Lung (tissue), 12 donors: ENCODE data around the gene PIK3AP1. TPM values are rescaled to one million over a fixed set of nuclear protein-coding genes. Genes with fewer than 3 reads are reported as not detected.
"Not testable (repeated sequence)": the region's sequence is repeated elsewhere in the genome, so short reads cannot be mapped to it uniquely, and the experiment has no call there.

Experiments used
- ATAC-seq: fragments of 200-7000 bp; cut with Tn5 transposase; one replicate; pipeline ENCODE4 v1.9.1; 2020; ENCODE audit warnings: moderate number of reproducible peaks; ENCODE audit not compliant: insufficient read depth, low FRiP score
- DNase-seq, 3 donors: peaks; one replicate each; pipeline ENCODE4 v3.0.0-alpha.2; 2013 to 2017
- H3K27ac ChIP-seq, 2 donors: one replicate each; pipeline ENCODE4 v1.5.1; 2013; ENCODE audit warnings: mild to moderate bottlenecking in 2 of 2, moderate library complexity in 2 of 2, control low read depth in 1 of 2, inconsistent platforms in 1 of 2, low read depth in 1 of 2, low read length in 1 of 2
- H3K27me3 ChIP-seq, 3 donors: one replicate each; pipeline ENCODE4 v1.5.1; 2013; ENCODE audit warnings: low read length in 2 of 3; ENCODE audit not compliant: control insufficient read depth in 3 of 3, insufficient read depth in 3 of 3
- H3K36me3 ChIP-seq, 4 donors: one replicate each; pipeline ENCODE4 v1.5.1; 2013; ENCODE audit warnings: low read length in 4 of 4, mild to moderate bottlenecking in 1 of 4, moderate library complexity in 1 of 4; ENCODE audit not compliant: control insufficient read depth in 4 of 4, insufficient read depth in 4 of 4
- H3K4me1 ChIP-seq, 5 donors: one replicate each; pipeline ENCODE4 v1.5.1; 2013; ENCODE audit warnings: low read length in 5 of 5, mild to moderate bottlenecking in 2 of 5, moderate library complexity in 1 of 5; ENCODE audit not compliant: control insufficient read depth in 5 of 5, insufficient read depth in 5 of 5
- H3K4me3 ChIP-seq: one replicate; pipeline ENCODE4 v1.5.1; 2013; ENCODE audit warnings: mild to moderate bottlenecking, control low read depth, moderate library complexity
- H3K9ac ChIP-seq, 2 donors: one replicate each; pipeline ENCODE4 v1.5.1; 2013; ENCODE audit warnings: low read length in 2 of 2, control low read depth in 1 of 2; ENCODE audit not compliant: insufficient read depth in 1 of 2
- H3K9me3 ChIP-seq, 4 donors: one replicate each; pipeline ENCODE4 v1.5.1; 2013; ENCODE audit warnings: low read length in 3 of 4, mild to moderate bottlenecking in 1 of 4, moderate library complexity in 1 of 4; ENCODE audit not compliant: control insufficient read depth in 4 of 4, insufficient read depth in 3 of 4
- CTCF ChIP-seq: IDR thresholded peaks from 2 replicates; pipeline ENCODE4 v1.5.1; 2012; ENCODE audit warnings: mild to moderate bottlenecking; ENCODE audit errors: control extremely low read depth, extremely low read depth
- WGBS, 2 donors: extraction: QIAGEN DNeasy Blood & Tissue Kit; methylation state at CpG; one replicate each; pipeline ENCODE4 v1.1.7; 2013; 5-methylcytosine and 5-hydroxymethylcytosine counted together
- polyA plus RNA-seq, 2 donors: library from polyadenylated mRNA; stranded (reverse); fragments of 200-250 nt; gene quantifications; one replicate each; pipeline ENCODE4 v1.2.1, GENCODE V29; 2013
- total RNA-seq, 2 donors: library from RNA; depleted of rRNA in 1 of 2; stranded (reverse); fragments of >200 nt in 1 of 2; gene quantifications; one replicate each; pipeline ENCODE4 v1.2.1, GENCODE V29; 2014 to 2021
- donor health status: control.
- donor health status: control.
- donor health status: Bipolar disorder and iron deficiency.
- donor health status: healthy.
- donor health status: DM: yes; HTN: yes; CAD: no.

The PIK3AP1 gene
- total and polyA plus RNA-seq, 4 donors = 7.3 to 120 (median 30.4) TPM

DNA sequence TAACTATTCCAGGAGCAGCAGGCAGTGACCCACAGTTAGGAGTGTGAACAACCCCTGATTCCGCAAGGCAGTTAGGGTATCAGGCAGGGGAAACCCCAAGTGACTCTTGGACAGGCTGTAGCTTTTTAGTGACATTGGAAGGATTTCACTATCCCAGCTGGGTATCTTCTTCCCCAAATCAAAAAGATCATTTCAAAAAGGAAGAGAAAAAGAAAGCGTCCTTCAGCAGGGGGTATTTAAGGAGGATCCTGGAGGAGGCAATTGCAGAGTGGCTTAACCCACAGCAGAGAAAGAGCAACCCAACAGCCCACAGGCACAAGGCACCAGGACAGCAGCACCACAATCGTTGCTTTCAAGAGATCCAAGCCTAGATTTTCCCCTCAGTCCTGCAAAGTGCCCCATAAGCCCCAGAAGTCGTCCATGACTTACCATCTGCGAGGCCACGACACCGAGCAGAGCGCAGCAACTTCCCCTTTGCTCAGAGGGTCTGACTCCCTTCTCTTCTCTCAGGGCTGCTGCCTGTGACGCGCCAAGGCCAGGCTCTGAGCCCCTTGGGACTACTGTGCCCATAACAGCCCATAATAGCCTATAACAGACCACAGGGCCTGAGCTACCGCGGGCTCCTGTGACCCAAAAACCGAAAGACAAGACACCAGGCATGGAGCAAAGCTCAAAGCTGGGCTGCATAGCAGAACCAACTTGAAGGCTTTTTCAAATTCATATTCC is 19.8 kb downstream of the PIK3AP1 start:
- no peaks in the 10 kb centered on the region for H3K36me3 ChIP-seq
- no peak for DNase-seq
- WGBS, 2 donors = 44 to 66% methylated on average over 13 of the region's 13 CpGs
- H3K27ac ChIP-seq = no peak overlapping the region
- no peaks in the 10 kb centered on the region for H3K9me3 ChIP-seq
- no peaks in the 10 kb centered on the region for H3K27me3 ChIP-seq
- ATAC-seq = no peak
- no peak overlapping the region for H3K9ac ChIP-seq
- H3K4me1 ChIP-seq = no peaks in the 10 kb centered on the region
- no peak overlapping the region for H3K4me3 ChIP-seq
- TF ChIP-seq CTCF = no peak

DNA sequence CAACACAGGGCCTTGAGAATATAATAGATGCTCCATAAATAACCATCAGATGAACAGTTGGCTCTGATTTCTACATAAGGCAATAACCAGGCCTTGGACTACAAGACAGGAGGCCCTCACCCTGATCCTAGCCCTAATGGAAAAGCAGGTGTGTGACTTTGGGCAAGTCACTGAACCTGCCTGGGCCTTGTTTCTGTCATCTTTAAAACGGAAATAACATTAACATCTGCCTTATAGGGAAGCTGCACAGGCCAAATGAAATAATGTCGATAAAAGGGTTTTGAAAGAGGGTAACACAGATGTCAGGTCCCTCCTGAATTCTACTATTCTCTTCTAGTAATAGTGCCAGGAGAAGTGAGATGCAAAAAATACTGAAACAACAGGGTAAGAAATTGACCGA is 20.7 kb downstream of the PIK3AP1 start:
- Histone ChIP-seq H3K27ac (no peak overlapping the region), H3K27me3 (no peaks in the 10 kb centered on the region), H3K4me1 (no peaks in the 10 kb centered on the region), H3K9me3 (no peaks in the 10 kb centered on the region), H3K9ac (no peak overlapping the region), H3K4me3 (no peak overlapping the region), H3K36me3 (no peaks in the 10 kb centered on the region)
- DNase-seq (no peak), ATAC-seq (no peak)
- TF ChIP-seq CTCF = no peak
- WGBS, 2 donors = 68 to 85% methylated on average over 3 of the region's 3 CpGs

- WGBS, 2 donors = 91 to 93% methylated on average over 6 of the region's 6 CpGs
- not testable (repeated sequence) for DNase-seq, H3K27me3 ChIP-seq, H3K36me3 ChIP-seq, H3K4me1 ChIP-seq, H3K27ac ChIP-seq, H3K4me3 ChIP-seq, H3K9me3 ChIP-seq, H3K9ac ChIP-seq, ATAC-seq
Observed at GRCh38 chr10:96698305-96698704, 22.0 kb downstream of the PIK3AP1 start.

DNA sequence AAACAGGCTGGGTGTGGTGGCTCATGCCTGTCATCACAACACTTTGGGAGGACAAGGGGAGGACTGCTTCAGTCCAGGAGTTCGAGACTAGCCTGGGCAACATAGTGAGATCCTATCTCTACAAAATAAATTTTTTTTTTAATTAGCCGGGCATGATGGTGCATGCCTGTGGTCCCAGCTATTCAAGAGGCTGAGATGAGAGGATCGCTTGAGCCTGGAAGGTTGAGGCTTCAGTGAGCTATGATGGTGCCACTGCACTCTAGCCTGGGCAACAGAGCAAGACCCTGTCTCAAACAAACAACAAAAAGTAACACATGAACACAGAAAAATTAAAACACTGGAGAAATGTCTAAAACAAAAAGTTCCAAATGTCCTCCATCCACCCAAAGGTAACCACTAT is 22.9 kb downstream of the PIK3AP1 start:
- ATAC-seq = no peak
- Histone ChIP-seq H3K4me3 (no peak overlapping the region), H3K27ac (no peak overlapping the region), H3K36me3 (no peaks in the 10 kb centered on the region), H3K9me3 (no peaks in the 10 kb centered on the region), H3K9ac (no peak overlapping the region), H3K27me3 (no peaks in the 10 kb centered on the region), H3K4me1 (no peaks in the 10 kb centered on the region)
- no peak for TF ChIP-seq CTCF
- WGBS, 2 donors = 96 to 99% methylated on average over 3 of the region's 3 CpGs
- no peak for DNase-seq
